GM23338 (cell line): ENCODE measurements around the gene ILDR2. TPM values are rescaled to one million over a fixed set of nuclear protein-coding genes. Genes with fewer than 3 reads are reported as not detected.

ENCODE experiments used
- ATAC-seq: fragments of 200-7000 bp; cut with Tn5 transposase; 3 replicates; pipeline ENCODE4 v1.9.1; 2020
- DNase-seq: peaks from one replicate; pipeline ENCODE4 v3.0.0-alpha.2; 2015; ENCODE audit warnings: low spot score
- H2AFZ ChIP-seq: fragments of 200-600 bp; sonication (generic); 2 replicates; pipeline ENCODE4 v1.8.0; 2016; ENCODE audit warnings: antibody characterized with exemption, mild to moderate bottlenecking, moderate library complexity
- H3F3A ChIP-seq: fragments of 200-600 bp; sonication (generic); replicated peaks from 2 replicates; pipeline ENCODE4 v1.8.0; 2017; ENCODE audit warnings: antibody characterized with exemption, mixed run types, low read depth
- H3K27ac ChIP-seq: fragments of 200-600 bp; sonication (generic); 2 replicates; pipeline ENCODE4 v1.6.1; 2016; ENCODE audit warnings: low read depth
- H3K27me3 ChIP-seq: fragments of 200-600 bp; sonication (generic); 2 replicates; pipeline ENCODE4 v1.8.0; 2016; ENCODE audit warnings: mild to moderate bottlenecking, mixed run types, moderate library complexity; ENCODE audit not compliant: insufficient read depth
- H3K36me3 ChIP-seq: fragments of 200-600 bp; sonication (generic); 2 replicates; pipeline ENCODE4 v1.8.0; 2016; ENCODE audit warnings: mild to moderate bottlenecking; ENCODE audit not compliant: insufficient read depth
- H3K4me1 ChIP-seq: fragments of 200-600 bp; sonication (generic); 2 replicates; pipeline ENCODE4 v1.8.0; 2016; ENCODE audit warnings: mild to moderate bottlenecking, moderate library complexity; ENCODE audit not compliant: insufficient read depth
- H3K4me2 ChIP-seq: fragments of 200-600 bp; sonication (generic); 2 replicates; pipeline ENCODE4 v1.7.1; 2017; ENCODE audit warnings: mixed run types
- H3K4me3 ChIP-seq: fragments of 200-600 bp; sonication (generic); 2 replicates; pipeline ENCODE4 v1.6.1; 2016; ENCODE audit warnings: mixed run types
- H3K79me2 ChIP-seq: fragments of 200-600 bp; sonication (generic); replicated peaks from 2 replicates; pipeline ENCODE4 v1.8.0; 2017; ENCODE audit warnings: mild to moderate bottlenecking; ENCODE audit not compliant: insufficient read depth
- H3K9me2 ChIP-seq: fragments of 200-600 bp; sonication (generic); 2 replicates; pipeline ENCODE4 v1.8.0; 2017; ENCODE audit not compliant: insufficient read depth
- H4K20me1 ChIP-seq: fragments of 200-600 bp; sonication (generic); replicated peaks from 2 replicates; pipeline ENCODE4 v1.8.0; 2017; ENCODE audit warnings: mild to moderate bottlenecking; ENCODE audit not compliant: insufficient read depth
- H3K27ac Mint-ChIP-seq: 2 replicates; pipeline ENCODE4 v1.8.0; 2020; ENCODE audit warnings: inconsistent platforms, mild to moderate bottlenecking, moderate library complexity, mixed read lengths
- H3K27me3 Mint-ChIP-seq: 3 replicates; pipeline ENCODE4 v1.8.0; 2022; ENCODE audit warnings: low read depth, mild to moderate bottlenecking, moderate library complexity, mixed read lengths, inconsistent platforms; ENCODE audit not compliant: insufficient read depth, poor library complexity
- H3K36me3 Mint-ChIP-seq: 3 replicates; pipeline ENCODE4 v1.8.0; 2021; ENCODE audit warnings: low read depth, mild to moderate bottlenecking, inconsistent platforms, moderate library complexity, mixed read lengths
- H3K4me1 Mint-ChIP-seq: 3 replicates; pipeline ENCODE4 v1.8.0; 2020; ENCODE audit warnings: mild to moderate bottlenecking, inconsistent platforms, mixed read lengths
- H3K4me3 Mint-ChIP-seq: 3 replicates; pipeline ENCODE4 v1.8.0; 2021; ENCODE audit warnings: moderate library complexity, mild to moderate bottlenecking, inconsistent platforms, mixed read lengths
- H3K9me3 Mint-ChIP-seq: 3 replicates; pipeline ENCODE4 v1.8.0; 2020; ENCODE audit warnings: moderate library complexity, mild to moderate bottlenecking, inconsistent platforms, mixed read lengths
- CTCF ChIP-seq, 2 experiments: fragments of 200-600 bp in 1 of 2; sonication (generic) in 1 of 2; conservative IDR thresholded peaks; 2 replicates each; pipeline versions ENCODE4 v1.5.1 to v1.6.1; 2016 to 2017; ENCODE audit warnings: antibody characterized with exemption in 2 of 2, low read depth in 2 of 2, mild to moderate bottlenecking in 2 of 2, moderate library complexity in 1 of 2
- EZH2 ChIP-seq: fragments of 200-600 bp; sonication (generic); IDR thresholded peaks from one replicate; pipeline ENCODE4 v1.8.0; 2017; ENCODE audit warnings: antibody characterized with exemption, mild to moderate bottlenecking, low read depth; ENCODE audit not compliant: unreplicated experiment
- EZH2phosphoT487 ChIP-seq: fragments of 200-600 bp; sonication (generic); IDR thresholded peaks from one replicate; pipeline ENCODE4 v1.8.1; 2018; ENCODE audit warnings: antibody characterized with exemption; ENCODE audit not compliant: unreplicated experiment
- POLR2AphosphoS5 ChIP-seq: IDR thresholded peaks from 2 replicates; pipeline ENCODE4 v1.6.1; 2016; ENCODE audit warnings: antibody characterized with exemption, low read depth
- STAT1 ChIP-seq: IDR thresholded peaks from one replicate; pipeline ENCODE4 v1.6.1; 2016; ENCODE audit warnings: antibody characterized with exemption; ENCODE audit not compliant: unreplicated experiment
- polyA plus RNA-seq: library from polyadenylated mRNA; unstranded; fragments of >200 nt; fragmentation: Nextera tagmentation; extraction: Ambion mirVana; gene quantifications from 2 replicates; pipeline ENCODE4 v1.2.1, GENCODE V29; 2016
- total RNA-seq: library from RNA; depleted of rRNA; stranded (reverse); fragments of >200 nt; shearing (Covaris generic); gene quantifications from 2 replicates; pipeline ENCODE4 v1.2.3, GENCODE V29; 2014
- TF ChIP-seq, protein P1 (sequence below): fragments of 250-450 bp; sonication (Bioruptor Pico); IDR thresholded peaks from 2 replicates; pipeline ENCODE4 v1.5.0; 2020; ENCODE audit warnings: mild to moderate bottlenecking, moderate library complexity
- TF ChIP-seq, protein P2 (sequence below): IDR thresholded peaks from 2 replicates; pipeline ENCODE4 v1.6.1; 2016; ENCODE audit warnings: antibody characterized with exemption

The ILDR2 gene
- total and polyA plus RNA-seq, 2 experiments from 2014 or later, result 0.27 to 2.4 TPM

GRCh38 chr1:166948856-166949350 is 26.4 kb downstream of the ILDR2 start:
- Mint-ChIP-seq H3K9me3 (no peaks in the 10 kb centered on the region), H3K27me3 (peaks cover 24% of the 10 kb centered on the region), H3K36me3 (no peaks in the 10 kb centered on the region), H3K4me3 (no peak overlapping the region), H3K4me1 (peaks cover 42% of the 10 kb centered on the region), H3K27ac (no peak overlapping the region)
- DNase-seq (no peak), ATAC-seq (no peak)
- Histone ChIP-seq H3K36me3 (no peaks in the 10 kb centered on the region), H3K79me2 (no peaks in the 10 kb centered on the region), H3K9me2 (peaks cover 9% of the 10 kb centered on the region), H3K27ac (no peak overlapping the region), H4K20me1 (no peaks in the 10 kb centered on the region), H3F3A (no peaks in the 10 kb centered on the region), H3K27me3 (peaks cover 42% of the 10 kb centered on the region), H2AFZ (no peak overlapping the region), H3K4me1 (peaks cover 33% of the 10 kb centered on the region), H3K4me3 (no peak overlapping the region), H3K4me2 (no peak overlapping the region)
- no peak for TF ChIP-seq POLR2AphosphoS5
- no peak for TF ChIP-seq CTCF (conservative IDR thresholded peaks at IDR 0.05; ENCODE audit: low read depth in 2 of 2)

DNA sequence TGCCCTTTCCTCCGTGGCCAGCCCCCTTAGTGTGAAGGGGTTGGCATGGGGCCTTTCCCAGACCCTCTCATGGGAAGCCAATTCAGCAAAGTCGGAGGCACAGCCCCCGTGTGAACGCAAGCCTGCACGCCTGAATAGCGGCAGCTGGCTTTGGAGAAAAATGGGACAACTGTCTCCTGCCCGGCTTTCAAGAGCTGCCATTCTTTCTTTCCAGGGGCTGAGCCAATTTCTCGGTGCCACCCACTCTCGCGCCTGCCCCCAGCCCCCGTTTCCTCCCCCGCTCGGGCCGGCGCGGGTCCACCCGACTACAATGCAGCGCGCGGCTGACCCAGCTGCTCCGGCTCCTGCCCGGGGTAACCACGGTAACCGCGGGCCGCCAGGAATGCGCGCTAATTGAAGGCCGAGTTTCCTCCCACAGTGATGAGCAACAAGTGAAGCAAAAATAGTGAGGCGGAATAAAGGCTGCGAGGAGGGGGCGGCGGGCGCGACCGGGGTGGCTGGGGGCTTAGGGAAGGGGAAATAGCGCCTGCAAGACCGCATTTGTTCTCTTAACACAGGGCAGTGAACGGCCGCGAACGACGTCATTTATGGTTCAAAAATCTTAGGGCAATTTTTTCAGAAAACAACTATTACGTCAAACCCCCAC is 27.8 kb downstream of the ILDR2 start:
- ATAC-seq (peak; percentile 84), DNase-seq (peak; percentile 73)
- Histone ChIP-seq H3K36me3 (no peaks in the 10 kb centered on the region), H3K27ac (no peak overlapping the region), H4K20me1 (no peaks in the 10 kb centered on the region), H2AFZ (peak overlapping the region; percentile 99), H3K4me1 (peaks cover 33% of the 10 kb centered on the region), H3K79me2 (no peaks in the 10 kb centered on the region), H3K9me2 (no peaks in the 10 kb centered on the region; the same call in 1 of the 2 replicates), H3K4me2 (peak overlapping the region; percentile 88), H3K4me3 (peak overlapping the region; percentile 60), H3K27me3 (peaks cover 42% of the 10 kb centered on the region), H3F3A (no peaks in the 10 kb centered on the region)
- no peak overlapping the region for H3K27ac Mint-ChIP-seq
- no peaks in the 10 kb centered on the region for H3K9me3 Mint-ChIP-seq
- peaks cover 24% of the 10 kb centered on the region for H3K27me3 Mint-ChIP-seq
- H3K4me3 Mint-ChIP-seq, result peak overlapping the region; percentile 67
- TF ChIP-seq POLR2AphosphoS5 (no peak), EZH2 (peak; percentile 45), STAT1 (no peak), EZH2phosphoT487 (no peak), CTCF (conservative IDR thresholded peaks at IDR 0.05; ENCODE audit: low read depth in 2 of 2) (no peak)
- TF ChIP-seq, protein P1, sequence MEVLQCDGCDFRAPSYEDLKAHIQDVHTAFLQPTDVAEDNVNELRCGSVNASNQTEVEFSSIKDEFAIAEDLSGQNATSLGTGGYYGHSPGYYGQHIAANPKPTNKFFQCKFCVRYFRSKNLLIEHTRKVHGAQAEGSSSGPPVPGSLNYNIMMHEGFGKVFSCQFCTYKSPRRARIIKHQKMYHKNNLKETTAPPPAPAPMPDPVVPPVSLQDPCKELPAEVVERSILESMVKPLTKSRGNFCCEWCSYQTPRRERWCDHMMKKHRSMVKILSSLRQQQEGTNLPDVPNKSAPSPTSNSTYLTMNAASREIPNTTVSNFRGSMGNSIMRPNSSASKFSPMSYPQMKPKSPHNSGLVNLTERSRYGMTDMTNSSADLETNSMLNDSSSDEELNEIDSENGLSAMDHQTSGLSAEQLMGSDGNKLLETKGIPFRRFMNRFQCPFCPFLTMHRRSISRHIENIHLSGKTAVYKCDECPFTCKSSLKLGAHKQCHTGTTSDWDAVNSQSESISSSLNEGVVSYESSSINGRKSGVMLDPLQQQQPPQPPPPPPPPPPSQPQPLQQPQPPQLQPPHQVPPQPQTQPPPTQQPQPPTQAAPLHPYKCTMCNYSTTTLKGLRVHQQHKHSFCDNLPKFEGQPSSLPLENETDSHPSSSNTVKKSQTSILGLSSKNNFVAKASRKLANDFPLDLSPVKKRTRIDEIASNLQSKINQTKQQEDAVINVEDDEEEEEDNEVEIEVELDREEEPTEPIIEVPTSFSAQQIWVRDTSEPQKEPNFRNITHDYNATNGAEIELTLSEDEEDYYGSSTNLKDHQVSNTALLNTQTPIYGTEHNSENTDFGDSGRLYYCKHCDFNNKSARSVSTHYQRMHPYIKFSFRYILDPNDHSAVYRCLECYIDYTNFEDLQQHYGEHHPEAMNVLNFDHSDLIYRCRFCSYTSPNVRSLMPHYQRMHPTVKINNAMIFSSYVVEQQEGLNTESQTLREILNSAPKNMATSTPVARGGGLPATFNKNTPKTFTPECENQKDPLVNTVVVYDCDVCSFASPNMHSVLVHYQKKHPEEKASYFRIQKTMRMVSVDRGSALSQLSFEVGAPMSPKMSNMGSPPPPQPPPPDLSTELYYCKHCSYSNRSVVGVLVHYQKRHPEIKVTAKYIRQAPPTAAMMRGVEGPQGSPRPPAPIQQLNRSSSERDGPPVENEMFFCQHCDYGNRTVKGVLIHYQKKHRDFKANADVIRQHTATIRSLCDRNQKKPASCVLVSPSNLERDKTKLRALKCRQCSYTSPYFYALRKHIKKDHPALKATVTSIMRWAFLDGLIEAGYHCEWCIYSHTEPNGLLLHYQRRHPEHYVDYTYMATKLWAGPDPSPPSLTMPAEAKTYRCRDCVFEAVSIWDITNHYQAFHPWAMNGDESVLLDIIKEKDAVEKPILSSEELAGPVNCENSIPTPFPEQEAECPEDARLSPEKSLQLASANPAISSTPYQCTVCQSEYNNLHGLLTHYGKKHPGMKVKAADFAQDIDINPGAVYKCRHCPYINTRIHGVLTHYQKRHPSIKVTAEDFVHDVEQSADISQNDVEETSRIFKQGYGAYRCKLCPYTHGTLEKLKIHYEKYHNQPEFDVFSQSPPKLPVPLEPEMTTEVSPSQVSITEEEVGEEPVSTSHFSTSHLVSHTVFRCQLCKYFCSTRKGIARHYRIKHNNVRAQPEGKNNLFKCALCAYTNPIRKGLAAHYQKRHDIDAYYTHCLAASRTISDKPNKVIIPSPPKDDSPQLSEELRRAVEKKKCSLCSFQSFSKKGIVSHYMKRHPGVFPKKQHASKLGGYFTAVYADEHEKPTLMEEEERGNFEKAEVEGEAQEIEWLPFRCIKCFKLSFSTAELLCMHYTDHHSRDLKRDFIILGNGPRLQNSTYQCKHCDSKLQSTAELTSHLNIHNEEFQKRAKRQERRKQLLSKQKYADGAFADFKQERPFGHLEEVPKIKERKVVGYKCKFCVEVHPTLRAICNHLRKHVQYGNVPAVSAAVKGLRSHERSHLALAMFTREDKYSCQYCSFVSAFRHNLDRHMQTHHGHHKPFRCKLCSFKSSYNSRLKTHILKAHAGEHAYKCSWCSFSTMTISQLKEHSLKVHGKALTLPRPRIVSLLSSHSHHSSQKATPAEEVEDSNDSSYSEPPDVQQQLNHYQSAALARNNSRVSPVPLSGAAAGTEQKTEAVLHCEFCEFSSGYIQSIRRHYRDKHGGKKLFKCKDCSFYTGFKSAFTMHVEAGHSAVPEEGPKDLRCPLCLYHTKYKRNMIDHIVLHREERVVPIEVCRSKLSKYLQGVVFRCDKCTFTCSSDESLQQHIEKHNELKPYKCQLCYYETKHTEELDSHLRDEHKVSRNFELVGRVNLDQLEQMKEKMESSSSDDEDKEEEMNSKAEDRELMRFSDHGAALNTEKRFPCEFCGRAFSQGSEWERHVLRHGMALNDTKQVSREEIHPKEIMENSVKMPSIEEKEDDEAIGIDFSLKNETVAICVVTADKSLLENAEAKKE (CRISPR knock-in tag), result no peak
- TF ChIP-seq, protein P2, sequence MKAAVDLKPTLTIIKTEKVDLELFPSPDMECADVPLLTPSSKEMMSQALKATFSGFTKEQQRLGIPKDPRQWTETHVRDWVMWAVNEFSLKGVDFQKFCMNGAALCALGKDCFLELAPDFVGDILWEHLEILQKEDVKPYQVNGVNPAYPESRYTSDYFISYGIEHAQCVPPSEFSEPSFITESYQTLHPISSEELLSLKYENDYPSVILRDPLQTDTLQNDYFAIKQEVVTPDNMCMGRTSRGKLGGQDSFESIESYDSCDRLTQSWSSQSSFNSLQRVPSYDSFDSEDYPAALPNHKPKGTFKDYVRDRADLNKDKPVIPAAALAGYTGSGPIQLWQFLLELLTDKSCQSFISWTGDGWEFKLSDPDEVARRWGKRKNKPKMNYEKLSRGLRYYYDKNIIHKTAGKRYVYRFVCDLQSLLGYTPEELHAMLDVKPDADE, result no peak
- H3K4me1 Mint-ChIP-seq, result peaks cover 35% of the 10 kb centered on the region
- no peaks in the 10 kb centered on the region for H3K36me3 Mint-ChIP-seq
